H1 (cell line): Measurements from ENCODE around the gene RPL28. TPM values are rescaled to one million over a fixed set of nuclear protein-coding genes. Genes with fewer than 3 reads are reported as not detected.

Experiments used
- CTCF ChIA-PET: fragments of 300-600 bp; sonication (Branson Sonifier 250); formaldehyde crosslinking; loops from one replicate; lab custom pipeline; 2021; ENCODE audit not compliant: partially characterized antibody; lab: Charles Lee
- POLR2A ChIA-PET: fragments of 300-600 bp; sonication (Branson Sonifier 250); formaldehyde crosslinking; loops from one replicate; lab custom pipeline; 2021; ENCODE audit warnings: inconsistent platforms; ENCODE audit not compliant: partially characterized antibody; lab: Charles Lee
- DNase-seq, 2 experiments: peaks; one replicate each; pipeline versions ENCODE4 v3.0.0 to v3.0.0-alpha.2; 2010 to 2022; ENCODE audit warnings: low spot score in 2 of 2, low read depth in 1 of 2, mixed read lengths in 1 of 2
- FAIRE-seq: peaks from 2 replicates; lab custom pipeline; 2011; peaks lifted over from hg19 to GRCh38; lab: Jason Lieb, UNC
- H2AFZ ChIP-seq: 2 replicates; pipeline ENCODE4 v1.8.1; 2012; ENCODE audit warnings: low read length, inconsistent platforms
- H2AK5ac ChIP-seq: 2 replicates; pipeline ENCODE4 v1.6.1; 2013; ENCODE audit warnings: low read depth, low read length
- H2BK120ac ChIP-seq: replicated peaks from 2 replicates; pipeline ENCODE3; 2013; ENCODE audit warnings: low read depth, low read length, inconsistent platforms
- H2BK12ac ChIP-seq: 2 replicates; pipeline ENCODE4 v1.6.1; 2013; ENCODE audit warnings: low read depth, low read length
- H2BK15ac ChIP-seq: 2 replicates; pipeline ENCODE4 v1.6.1; 2013; ENCODE audit warnings: low read length
- H2BK20ac ChIP-seq: 2 replicates; pipeline ENCODE4 v1.6.1; 2013; ENCODE audit warnings: low read length
- H2BK5ac ChIP-seq: 2 replicates; pipeline ENCODE4 v1.6.1; 2013; ENCODE audit warnings: low read depth, low read length
- H3K14ac ChIP-seq: 2 replicates; pipeline ENCODE4 v1.6.1; 2013; ENCODE audit warnings: inconsistent platforms; ENCODE audit not compliant: insufficient read length
- H3K18ac ChIP-seq: 2 replicates; pipeline ENCODE4 v1.6.1; 2013; ENCODE audit warnings: low read length; ENCODE audit errors: extremely low read depth
- H3K23ac ChIP-seq: 2 replicates; pipeline ENCODE4 v1.6.1; 2013; ENCODE audit warnings: inconsistent platforms; ENCODE audit not compliant: insufficient read length
- H3K23me2 ChIP-seq: 2 replicates; pipeline ENCODE4 v1.6.1; 2013; ENCODE audit warnings: low read depth, low read length
- H3K27ac ChIP-seq: 2 replicates; pipeline ENCODE4 v1.6.1; 2011; ENCODE audit warnings: low read depth, low read length, inconsistent platforms
- H3K27me3 ChIP-seq, 4 experiments: replicated peaks in 1 of 4; 1 replicate in 1 of 4; 2 replicates in 3 of 4; pipeline versions ENCODE4 v1.6.1 to v1.8.1; 2011 to 2013; ENCODE audit warnings: low read length in 3 of 4, mild to moderate bottlenecking in 3 of 4, inconsistent platforms in 2 of 4, mixed read lengths in 2 of 4, moderate library complexity in 1 of 4; ENCODE audit not compliant: control insufficient read depth in 3 of 4, insufficient read depth in 3 of 4; ENCODE audit errors: extremely low read depth in 1 of 4
- H3K36me3 ChIP-seq, 4 experiments: 2 replicates each; pipeline versions ENCODE4 v1.6.1 to v1.8.1; 2011 to 2013; ENCODE audit warnings: mild to moderate bottlenecking in 4 of 4, low read length in 3 of 4, moderate library complexity in 2 of 4, control low read depth in 1 of 4, inconsistent platforms in 1 of 4; ENCODE audit not compliant: insufficient read depth in 4 of 4, control insufficient read depth in 2 of 4
- H3K4ac ChIP-seq: replicated peaks from 2 replicates; pipeline ENCODE3; 2013; ENCODE audit warnings: low read length, low read depth, mixed read lengths, inconsistent platforms; ENCODE audit not compliant: insufficient read length
- H3K4me1 ChIP-seq, 4 experiments: replicated peaks in 1 of 4; 1 replicate in 1 of 4; 2 replicates in 3 of 4; pipeline versions ENCODE4 v1.6.1 to v1.8.1; 2011 to 2013; ENCODE audit warnings: low read length in 3 of 4, inconsistent platforms in 2 of 4, mixed read lengths in 1 of 4; ENCODE audit not compliant: insufficient read depth in 4 of 4, control insufficient read depth in 3 of 4
- H3K4me2 ChIP-seq, 2 experiments: 2 replicates each; pipeline versions ENCODE4 v1.6.1 to v1.8.1; 2011 to 2013; ENCODE audit warnings: low read depth in 2 of 2, low read length in 2 of 2, control low read depth in 1 of 2, inconsistent platforms in 1 of 2, mild to moderate bottlenecking in 1 of 2; ENCODE audit not compliant: insufficient read depth in 1 of 2
- H3K4me3 ChIP-seq, 4 experiments: fragments of 200-600, 300-600 bp in 1 of 4; sonication (generic), shearing (Covaris generic), sonication (Bioruptor Twin) in 1 of 4; 2 replicates each; pipeline versions ENCODE4 v1.5.1 to v1.8.1; 2011 to 2016; ENCODE audit warnings: low read length in 4 of 4, low read depth in 3 of 4, control low read depth in 2 of 4, inconsistent platforms in 2 of 4, mild to moderate bottlenecking in 2 of 4, mixed read lengths in 1 of 4, moderate library complexity in 1 of 4; ENCODE audit not compliant: insufficient read depth in 2 of 4; ENCODE audit errors: extremely low read depth in 1 of 4
- H3K56ac ChIP-seq: replicated peaks from 2 replicates; pipeline ENCODE3; 2013; ENCODE audit warnings: low read depth, mild to moderate bottlenecking, mixed read lengths, low read length, inconsistent platforms; ENCODE audit not compliant: insufficient read length
- H3K79me1 ChIP-seq: 2 replicates; pipeline ENCODE4 v1.6.1; 2013; ENCODE audit warnings: low read depth, low read length, control low read depth
- H3K79me2 ChIP-seq, 2 experiments: 2 replicates each; pipeline versions ENCODE4 v1.6.1 to v1.8.1; 2012 to 2013; ENCODE audit warnings: low read length in 2 of 2, mild to moderate bottlenecking in 2 of 2, inconsistent platforms in 1 of 2; ENCODE audit not compliant: insufficient read depth in 2 of 2, control insufficient read depth in 1 of 2
- H3K9ac ChIP-seq, 4 experiments: replicated peaks in 1 of 4; 1 replicate in 1 of 4; 2 replicates in 3 of 4; pipeline versions ENCODE4 v1.6.1 to v1.8.1; 2011 to 2013; ENCODE audit warnings: low read depth in 3 of 4, low read length in 3 of 4, control low read depth in 2 of 4, mild to moderate bottlenecking in 2 of 4, moderate library complexity in 2 of 4, inconsistent platforms in 1 of 4; ENCODE audit errors: extremely low read depth in 1 of 4
- H3K9me3 ChIP-seq, 2 experiments: 2 replicates each; pipeline versions ENCODE4 v1.6.1 to v1.8.1; 2012 to 2013; ENCODE audit warnings: mild to moderate bottlenecking in 2 of 2, moderate library complexity in 2 of 2, control low read depth in 1 of 2, inconsistent platforms in 1 of 2, low read depth in 1 of 2, low read length in 1 of 2, mixed read lengths in 1 of 2; ENCODE audit not compliant: insufficient read depth in 2 of 2
- H4K20me1 ChIP-seq, 2 experiments: replicated peaks in 1 of 2; 2 replicates each; pipeline versions ENCODE3 to v1.8.1; 2011 to 2013; ENCODE audit warnings: inconsistent platforms in 2 of 2, low read length in 2 of 2, mild to moderate bottlenecking in 1 of 2; ENCODE audit not compliant: insufficient read depth in 2 of 2, control insufficient read depth in 1 of 2
- H4K5ac ChIP-seq: 2 replicates; pipeline ENCODE4 v1.6.1; 2013; ENCODE audit warnings: low read length, low read depth, mixed read lengths, inconsistent platforms; ENCODE audit not compliant: insufficient read length
- H4K8ac ChIP-seq: 2 replicates; pipeline ENCODE4 v1.8.0; 2013; ENCODE audit warnings: mild to moderate bottlenecking, moderate library complexity, low read length, inconsistent platforms; ENCODE audit not compliant: insufficient read depth; ENCODE audit errors: extremely low read depth
- H4K91ac ChIP-seq: replicated peaks from 2 replicates; pipeline ENCODE3; 2013; ENCODE audit warnings: low read length, mixed read lengths, inconsistent platforms; ENCODE audit not compliant: insufficient read length
- CTCF ChIP-seq, 3 experiments: IDR thresholded peaks; 1 replicate in 2 of 3; 2 replicates in 1 of 3; pipeline versions ENCODE4 v1.5.1 to v1.6.1; 2011; ENCODE audit warnings: low read length in 3 of 3, mild to moderate bottlenecking in 3 of 3, inconsistent platforms in 2 of 3, low read depth in 1 of 3, moderate library complexity in 1 of 3; ENCODE audit not compliant: insufficient read depth in 1 of 3; ENCODE audit errors: control extremely low read depth in 1 of 3
- E2F6 ChIP-seq: IDR thresholded peaks from 2 replicates; pipeline ENCODE4 v1.6.1; 2012; ENCODE audit warnings: inconsistent platforms
- JUN ChIP-seq: IDR thresholded peaks from 2 replicates; pipeline ENCODE4 v1.6.1; 2011; ENCODE audit warnings: low read depth, mild to moderate bottlenecking, improper control_type of control experiment, low read length
- KDM1A ChIP-seq: fragments of 200-600, 300-600 bp; sonication (generic); IDR thresholded peaks from 2 replicates; pipeline ENCODE4 v1.7.1; 2016; ENCODE audit warnings: mild to moderate bottlenecking, low read length, borderline replicate concordance
- MAX ChIP-seq: IDR thresholded peaks from 2 replicates; pipeline ENCODE4 v1.6.1; 2012; ENCODE audit warnings: inconsistent platforms
- RAD21 ChIP-seq, 2 experiments: IDR thresholded peaks in 1 of 2; conservative IDR thresholded peaks in 1 of 2; 2 replicates each; pipeline ENCODE4 v1.6.1; 2011; ENCODE audit warnings: low read depth in 2 of 2, low read length in 2 of 2, improper control_type of control experiment in 1 of 2, inconsistent platforms in 1 of 2, mild to moderate bottlenecking in 1 of 2, moderate library complexity in 1 of 2
- SIRT6 ChIP-seq: IDR thresholded peaks from one replicate; pipeline ENCODE4 v1.7.1; 2012; ENCODE audit warnings: low read length, inconsistent platforms
- WGBS, 2 experiments: shearing (Covaris generic) in 1 of 2; methylation state at CpG; one replicate each; pipeline versions ENCODE4 v1.1.6 to v1.1.7; 2013 to 2015; ENCODE audit warnings: low lambda C conversion rate in 2 of 2, mixed read lengths in 2 of 2, inconsistent platforms in 1 of 2, low coverage in 1 of 2, missing lambda C conversion rate in 1 of 2; ENCODE audit not compliant: insufficient replicate concordance in 2 of 2, insufficient coverage in 1 of 2, insufficient read length in 1 of 2; ENCODE audit errors: extremely low coverage in 1 of 2, missing lambda C conversion rate in 1 of 2; 5-methylcytosine and 5-hydroxymethylcytosine counted together
- polyA plus RNA-seq, 7 experiments: library from polyadenylated mRNA; depleted of rRNA in 3 of 7; stranded (reverse) in 5 of 7; unstranded in 2 of 7; fragments of >200 nt in 5 of 7; fragments of 200-250 nt in 2 of 7; gene quantifications; 1 replicate in 5 of 7; 2 replicates in 1 of 7; 4 replicates in 1 of 7; pipeline versions ENCODE4 v1.2.1 to v1.2.3, GENCODE V29; 2011 to 2013; ENCODE audit warnings: missing spikeins in 2 of 7, mixed read lengths in 2 of 7
- total RNA-seq: library from RNA; stranded (reverse); fragmentation: NEBNext Ultra II Directional; extraction: Animal tissue kit (Norgen Biotek cat#: 25700); gene quantifications from 2 replicates; pipeline ENCODE4 v1.2.1, GENCODE V29; 2021

Gene RPL28
- total and polyA plus RNA-seq, 2 of the 8 experiments (the other 6 are each of a cell fraction or from before 2014, with no cell fraction given) = 2,123 to 8,402 TPM

DNA sequence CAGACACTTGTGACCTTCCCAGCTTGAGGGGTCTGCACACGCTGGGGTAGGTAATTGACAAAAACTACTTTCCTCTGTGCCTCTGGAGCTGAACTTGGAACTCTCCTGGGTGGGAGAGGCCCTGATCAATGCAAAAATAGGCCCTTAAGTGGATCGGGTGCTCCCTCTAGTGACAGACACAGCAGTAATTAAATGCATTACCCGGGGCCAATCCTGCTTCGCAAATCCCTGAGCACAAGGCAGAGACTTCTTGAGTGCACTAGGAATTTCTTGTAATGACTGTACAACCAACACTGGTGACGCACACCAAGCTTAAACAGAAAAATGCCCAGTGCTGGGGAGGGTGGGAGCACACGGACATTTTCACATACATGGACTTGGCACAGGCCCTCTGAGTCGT, 32.5 kb downstream of the RPL28 start:
- Histone ChIP-seq H3K9ac (no peak overlapping the region), H3K4me1 (peaks cover 0 to 2% (median 0%) of the 10 kb centered on the region in 4 experiments; a peak in 1 of 7 replicates), H3K18ac (no peak overlapping the region), H2BK120ac (no peak overlapping the region), H3K4ac (no peak overlapping the region), H2BK20ac (no peak overlapping the region), H3K14ac (no peak overlapping the region), H3K4me3 (no peak overlapping the region), H3K4me2 (no peak overlapping the region), H3K23me2 (no peaks in the 10 kb centered on the region), H4K91ac (no peak overlapping the region), H3K23ac (no peak overlapping the region), H4K8ac (no peak overlapping the region), H2AFZ (peak overlapping the region; percentile 92), H3K9me3 (no peaks in the 10 kb centered on the region; a peak in 1 of 4 replicates), H3K27ac (no peak overlapping the region), H2BK5ac (no peak overlapping the region), H3K79me1 (no peaks in the 10 kb centered on the region), H2BK15ac (no peak overlapping the region), H3K79me2 (no peaks in the 10 kb centered on the region), H3K36me3 (no peaks in the 10 kb centered on the region), H4K20me1 (no peaks in the 10 kb centered on the region), H3K56ac (no peak overlapping the region), H4K5ac (no peak overlapping the region), H2BK12ac (no peak overlapping the region), H3K27me3 (peaks cover 0 to 9% (median 2%) of the 10 kb centered on the region in 4 experiments; a peak in 2 of 7 replicates), H2AK5ac (no peak overlapping the region)
- ChIA-PET POLR2A (interaction anchor here (3.1 to 34.6 kb wide), 2 partner anchors 9 to 23 kb away, joined by 12 to 874 read pairs; partner anchors contain the start of genes RPL28, TMEM238 and UBE2S), CTCF (interaction anchor here (0.6 to 4.3 kb wide), 51 partner anchors 9 to 943 kb away, joined by 3 to 17 read pairs (median 4); partner anchors contain the start of genes PPP6R1, RPL28 and SHISA7)
- DNase-seq = peak; percentile 41 to 71
- 27% methylated on average over 7 of the region's 7 CpGs; no CpG with 5 or more reads in 1 of the 2 experiments for WGBS, 2 experiments
- TF ChIP-seq JUN (no peak), SIRT6 (no peak), KDM1A (no peak), MAX (peak; percentile 84), CTCF (IDR thresholded peaks at IDR 0.05; ENCODE audit: control extremely low read depth in 1 of 3, insufficient read depth in 1 of 3, low read depth in 1 of 3, low read length in 3 of 3) (peak; percentile 45 to 85 (median 72)), E2F6 (peak; percentile 79), RAD21 (IDR thresholded peaks at IDR 0.05 in 1 of 2, conservative IDR thresholded peaks at IDR 0.05 in 1 of 2; ENCODE audit: low read depth in 2 of 2, low read length in 2 of 2) (peak; percentile 93 to 97)
- peak; percentile 91 for FAIRE-seq
